Liver (tissue), 9 donors: ENCODE measurements around the gene LYST. TPM values are rescaled to one million over a fixed set of nuclear protein-coding genes. Genes with fewer than 3 reads are reported as not detected.

Experiments used
- DNase-seq: peaks from one replicate; pipeline ENCODE4 v3.0.0-alpha.2; 2017; ENCODE audit warnings: low spot score
- H3K27ac ChIP-seq, 2 donors: one replicate each; pipeline ENCODE4 v1.7.0; 2013; ENCODE audit warnings: inconsistent platforms in 2 of 2, low read length in 2 of 2, control low read depth in 1 of 2, low read depth in 1 of 2, mild to moderate bottlenecking in 1 of 2
- H3K27me3 ChIP-seq, 4 donors: one replicate each; pipeline versions ENCODE4 v1.6.1 to v1.7.0; 2013; ENCODE audit warnings: low read length in 3 of 4, inconsistent platforms in 1 of 4, mild to moderate bottlenecking in 1 of 4, moderate library complexity in 1 of 4; ENCODE audit not compliant: control insufficient read depth in 4 of 4, insufficient read depth in 4 of 4
- H3K36me3 ChIP-seq, 4 donors: one replicate each; pipeline versions ENCODE4 v1.6.1 to v1.7.0; 2013; ENCODE audit warnings: low read length in 3 of 4, mild to moderate bottlenecking in 3 of 4, low read depth in 1 of 4, moderate library complexity in 1 of 4; ENCODE audit not compliant: control insufficient read depth in 4 of 4, insufficient read depth in 3 of 4
- H3K4me1 ChIP-seq, 4 donors: one replicate each; pipeline versions ENCODE4 v1.6.1 to v1.7.0; 2013; ENCODE audit warnings: low read length in 3 of 4, mild to moderate bottlenecking in 3 of 4, moderate library complexity in 1 of 4; ENCODE audit not compliant: control insufficient read depth in 4 of 4, insufficient read depth in 4 of 4
- H3K4me3 ChIP-seq, 3 donors: one replicate each; pipeline versions ENCODE4 v1.6.1 to v1.7.0; 2013; ENCODE audit warnings: low read length in 3 of 3, control low read depth in 1 of 3, low read depth in 1 of 3, mild to moderate bottlenecking in 1 of 3
- H3K9ac ChIP-seq, 2 donors: one replicate each; pipeline ENCODE4 v1.7.0; 2013; ENCODE audit warnings: low read length in 2 of 2, mild to moderate bottlenecking in 2 of 2, moderate library complexity in 2 of 2, control low read depth in 1 of 2, low read depth in 1 of 2
- H3K9me3 ChIP-seq, 4 donors: one replicate each; pipeline versions ENCODE4 v1.6.1 to v1.7.0; 2013; ENCODE audit warnings: low read length in 3 of 4; ENCODE audit not compliant: control insufficient read depth in 4 of 4
- EGR1 ChIP-seq, 2 donors: IDR thresholded peaks; 2 replicates each; pipeline ENCODE4 v1.6.1; 2016 to 2018; ENCODE audit warnings: antibody characterized with exemption in 2 of 2, low read depth in 2 of 2
- FOXA1 ChIP-seq: IDR thresholded peaks from 2 replicates; pipeline ENCODE4 v1.6.1; 2016; ENCODE audit warnings: antibody characterized with exemption
- FOXA2 ChIP-seq: IDR thresholded peaks from 2 replicates; pipeline ENCODE4 v1.6.1; 2016; ENCODE audit warnings: antibody characterized with exemption
- GABPA ChIP-seq, 2 donors: IDR thresholded peaks in 1 of 2; conservative IDR thresholded peaks in 1 of 2; 2 replicates each; pipeline ENCODE4 v1.6.1; 2016; ENCODE audit warnings: antibody characterized with exemption in 2 of 2, mild to moderate bottlenecking in 1 of 2, moderate library complexity in 1 of 2
- HNF4A ChIP-seq, 2 donors: conservative IDR thresholded peaks; 2 replicates each; pipeline ENCODE4 v1.6.1; 2016; ENCODE audit warnings: antibody characterized with exemption in 2 of 2, mild to moderate bottlenecking in 2 of 2
- HNF4G ChIP-seq: IDR thresholded peaks from 2 replicates; pipeline ENCODE4 v1.6.1; 2016; ENCODE audit warnings: antibody characterized with exemption
- JUND ChIP-seq, 2 donors: IDR thresholded peaks; 2 replicates each; pipeline ENCODE4 v1.6.1; 2016; ENCODE audit warnings: antibody characterized with exemption in 2 of 2
- NR2F2 ChIP-seq: IDR thresholded peaks from 2 replicates; pipeline ENCODE4 v1.6.1; 2016; ENCODE audit warnings: antibody characterized with exemption
- RAD21 ChIP-seq, 2 donors: IDR thresholded peaks; 2 replicates each; pipeline ENCODE4 v1.6.1; 2016; ENCODE audit warnings: antibody characterized with exemption in 2 of 2, mild to moderate bottlenecking in 2 of 2
- RXRA ChIP-seq, 2 donors: IDR thresholded peaks; 2 replicates each; pipeline ENCODE4 v1.6.1; 2017 to 2018; ENCODE audit warnings: antibody characterized with exemption in 2 of 2, mild to moderate bottlenecking in 1 of 2
- TAF1 ChIP-seq: conservative IDR thresholded peaks from 2 replicates; pipeline ENCODE4 v1.6.1; 2016; ENCODE audit warnings: antibody characterized with exemption, mild to moderate bottlenecking
- YY1 ChIP-seq: IDR thresholded peaks from 2 replicates; pipeline ENCODE4 v1.6.1; 2016; ENCODE audit warnings: antibody characterized with exemption, mild to moderate bottlenecking
- WGBS: extraction: QIAGEN DNeasy Blood & Tissue Kit; methylation state at CpG from one replicate; pipeline ENCODE4 v1.1.7; 2013; 5-methylcytosine and 5-hydroxymethylcytosine counted together
- polyA plus RNA-seq, 2 donors: library from polyadenylated mRNA; stranded (reverse) in 1 of 2; unstranded in 1 of 2; fragments of 200-250 nt in 1 of 2; fragments of >200 nt in 1 of 2; fragmentation: Nextera tagmentation in 1 of 2; extraction: Ambion mirVana in 1 of 2; gene quantifications; one replicate each; pipeline versions ENCODE4 v1.2.1 to v1.2.3, GENCODE V29; 2013 to 2015
- total RNA-seq, 2 donors: library from RNA; depleted of rRNA; stranded (reverse); fragments of >200 nt; gene quantifications; one replicate each; pipeline ENCODE4 v1.2.3, GENCODE V29; 2014
- TF ChIP-seq, protein P1 (sequence below): IDR thresholded peaks from 2 replicates; pipeline ENCODE4 v1.6.1; 2016; ENCODE audit warnings: antibody characterized with exemption
- TF ChIP-seq, protein P2 (sequence below): fragments of 150-350 bp; IDR thresholded peaks from 2 replicates; pipeline ENCODE4 v1.5.1; 2017; ENCODE audit warnings: improper control_type of control experiment, low read depth, low read length; ENCODE audit not compliant: missing input control
- TF ChIP-seq, protein P3 (sequence below): IDR thresholded peaks from 2 replicates; pipeline ENCODE4 v1.6.1; 2016; ENCODE audit warnings: antibody characterized with exemption, mild to moderate bottlenecking
- TF ChIP-seq, protein P4 (sequence below): IDR thresholded peaks from 2 replicates; pipeline ENCODE4 v1.6.1; 2016; ENCODE audit warnings: antibody characterized with exemption
- donor health status: healthy.
- donor health status: healthy.
- donor health status: healthy.
- donor health status: healthy.
- donor health status: healthy.

Gene LYST
- total and polyA plus RNA-seq, 4 donors, result 3.4 to 45.9 (median 14.2) TPM

DNA sequence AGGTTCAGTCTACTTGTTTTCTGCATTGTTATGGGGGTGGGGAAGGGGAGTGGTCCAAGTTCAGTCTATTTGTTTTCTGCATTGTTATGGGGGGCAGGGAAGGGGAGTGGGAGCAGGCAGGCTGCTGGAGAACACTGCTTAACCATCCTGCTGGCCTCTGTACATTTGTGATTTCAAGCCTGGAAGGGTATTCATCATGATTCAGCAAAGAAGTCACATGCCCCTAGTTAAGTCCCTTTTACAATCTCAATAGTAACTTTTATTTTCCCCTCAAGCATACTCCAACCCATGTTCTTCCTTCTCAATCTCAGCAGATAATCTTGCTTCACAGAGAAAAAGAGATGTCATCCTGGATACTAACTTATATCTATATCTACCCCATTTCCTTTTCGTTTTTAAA, 7.9 kb downstream of the LYST start:
- Histone ChIP-seq H3K27me3 (no peaks in the 10 kb centered on the region), H3K36me3 (no peaks in the 10 kb centered on the region), H3K27ac (no peak overlapping the region), H3K9ac (no peak overlapping the region), H3K4me3 (no peak overlapping the region), H3K4me1 (peaks cover 1 to 13% (median 4%) of the 10 kb centered on the region in 4 donors), H3K9me3 (no peaks in the 10 kb centered on the region)
- WGBS, result 81% methylated on average over 1 of the region's 1 CpG
- TF ChIP-seq, protein P1, sequence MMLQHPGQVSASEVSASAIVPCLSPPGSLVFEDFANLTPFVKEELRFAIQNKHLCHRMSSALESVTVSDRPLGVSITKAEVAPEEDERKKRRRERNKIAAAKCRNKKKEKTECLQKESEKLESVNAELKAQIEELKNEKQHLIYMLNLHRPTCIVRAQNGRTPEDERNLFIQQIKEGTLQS, result no peak
- TF ChIP-seq FOXA2, result no peak
- TF ChIP-seq RAD21 (IDR thresholded peaks at IDR 0.05), result no peak
- TF ChIP-seq, protein P2, sequence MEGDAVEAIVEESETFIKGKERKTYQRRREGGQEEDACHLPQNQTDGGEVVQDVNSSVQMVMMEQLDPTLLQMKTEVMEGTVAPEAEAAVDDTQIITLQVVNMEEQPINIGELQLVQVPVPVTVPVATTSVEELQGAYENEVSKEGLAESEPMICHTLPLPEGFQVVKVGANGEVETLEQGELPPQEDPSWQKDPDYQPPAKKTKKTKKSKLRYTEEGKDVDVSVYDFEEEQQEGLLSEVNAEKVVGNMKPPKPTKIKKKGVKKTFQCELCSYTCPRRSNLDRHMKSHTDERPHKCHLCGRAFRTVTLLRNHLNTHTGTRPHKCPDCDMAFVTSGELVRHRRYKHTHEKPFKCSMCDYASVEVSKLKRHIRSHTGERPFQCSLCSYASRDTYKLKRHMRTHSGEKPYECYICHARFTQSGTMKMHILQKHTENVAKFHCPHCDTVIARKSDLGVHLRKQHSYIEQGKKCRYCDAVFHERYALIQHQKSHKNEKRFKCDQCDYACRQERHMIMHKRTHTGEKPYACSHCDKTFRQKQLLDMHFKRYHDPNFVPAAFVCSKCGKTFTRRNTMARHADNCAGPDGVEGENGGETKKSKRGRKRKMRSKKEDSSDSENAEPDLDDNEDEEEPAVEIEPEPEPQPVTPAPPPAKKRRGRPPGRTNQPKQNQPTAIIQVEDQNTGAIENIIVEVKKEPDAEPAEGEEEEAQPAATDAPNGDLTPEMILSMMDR, result no peak
- TF ChIP-seq, protein P3, sequence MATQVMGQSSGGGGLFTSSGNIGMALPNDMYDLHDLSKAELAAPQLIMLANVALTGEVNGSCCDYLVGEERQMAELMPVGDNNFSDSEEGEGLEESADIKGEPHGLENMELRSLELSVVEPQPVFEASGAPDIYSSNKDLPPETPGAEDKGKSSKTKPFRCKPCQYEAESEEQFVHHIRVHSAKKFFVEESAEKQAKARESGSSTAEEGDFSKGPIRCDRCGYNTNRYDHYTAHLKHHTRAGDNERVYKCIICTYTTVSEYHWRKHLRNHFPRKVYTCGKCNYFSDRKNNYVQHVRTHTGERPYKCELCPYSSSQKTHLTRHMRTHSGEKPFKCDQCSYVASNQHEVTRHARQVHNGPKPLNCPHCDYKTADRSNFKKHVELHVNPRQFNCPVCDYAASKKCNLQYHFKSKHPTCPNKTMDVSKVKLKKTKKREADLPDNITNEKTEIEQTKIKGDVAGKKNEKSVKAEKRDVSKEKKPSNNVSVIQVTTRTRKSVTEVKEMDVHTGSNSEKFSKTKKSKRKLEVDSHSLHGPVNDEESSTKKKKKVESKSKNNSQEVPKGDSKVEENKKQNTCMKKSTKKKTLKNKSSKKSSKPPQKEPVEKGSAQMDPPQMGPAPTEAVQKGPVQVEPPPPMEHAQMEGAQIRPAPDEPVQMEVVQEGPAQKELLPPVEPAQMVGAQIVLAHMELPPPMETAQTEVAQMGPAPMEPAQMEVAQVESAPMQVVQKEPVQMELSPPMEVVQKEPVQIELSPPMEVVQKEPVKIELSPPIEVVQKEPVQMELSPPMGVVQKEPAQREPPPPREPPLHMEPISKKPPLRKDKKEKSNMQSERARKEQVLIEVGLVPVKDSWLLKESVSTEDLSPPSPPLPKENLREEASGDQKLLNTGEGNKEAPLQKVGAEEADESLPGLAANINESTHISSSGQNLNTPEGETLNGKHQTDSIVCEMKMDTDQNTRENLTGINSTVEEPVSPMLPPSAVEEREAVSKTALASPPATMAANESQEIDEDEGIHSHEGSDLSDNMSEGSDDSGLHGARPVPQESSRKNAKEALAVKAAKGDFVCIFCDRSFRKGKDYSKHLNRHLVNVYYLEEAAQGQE, result no peak
- no peak for TF ChIP-seq NR2F2
- TF ChIP-seq RXRA (IDR thresholded peaks at IDR 0.05), result no peak
- TF ChIP-seq, protein P4, sequence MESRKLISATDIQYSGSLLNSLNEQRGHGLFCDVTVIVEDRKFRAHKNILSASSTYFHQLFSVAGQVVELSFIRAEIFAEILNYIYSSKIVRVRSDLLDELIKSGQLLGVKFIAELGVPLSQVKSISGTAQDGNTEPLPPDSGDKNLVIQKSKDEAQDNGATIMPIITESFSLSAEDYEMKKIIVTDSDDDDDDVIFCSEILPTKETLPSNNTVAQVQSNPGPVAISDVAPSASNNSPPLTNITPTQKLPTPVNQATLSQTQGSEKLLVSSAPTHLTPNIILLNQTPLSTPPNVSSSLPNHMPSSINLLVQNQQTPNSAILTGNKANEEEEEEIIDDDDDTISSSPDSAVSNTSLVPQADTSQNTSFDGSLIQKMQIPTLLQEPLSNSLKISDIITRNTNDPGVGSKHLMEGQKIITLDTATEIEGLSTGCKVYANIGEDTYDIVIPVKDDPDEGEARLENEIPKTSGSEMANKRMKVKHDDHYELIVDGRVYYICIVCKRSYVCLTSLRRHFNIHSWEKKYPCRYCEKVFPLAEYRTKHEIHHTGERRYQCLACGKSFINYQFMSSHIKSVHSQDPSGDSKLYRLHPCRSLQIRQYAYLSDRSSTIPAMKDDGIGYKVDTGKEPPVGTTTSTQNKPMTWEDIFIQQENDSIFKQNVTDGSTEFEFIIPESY, result no peak
- TF ChIP-seq HNF4A (conservative IDR thresholded peaks at IDR 0.05), result no peak
- no peak for TF ChIP-seq HNF4G
- TF ChIP-seq TAF1, result no peak
- no peak for TF ChIP-seq EGR1 (IDR thresholded peaks at IDR 0.05; ENCODE audit: low read depth in 2 of 2)
- no peak for TF ChIP-seq FOXA1
- TF ChIP-seq YY1, result no peak
- no peak for TF ChIP-seq GABPA (IDR thresholded peaks at IDR 0.05 in 1 of 2, conservative IDR thresholded peaks at IDR 0.05 in 1 of 2)
- DNase-seq, result no peak

DNA sequence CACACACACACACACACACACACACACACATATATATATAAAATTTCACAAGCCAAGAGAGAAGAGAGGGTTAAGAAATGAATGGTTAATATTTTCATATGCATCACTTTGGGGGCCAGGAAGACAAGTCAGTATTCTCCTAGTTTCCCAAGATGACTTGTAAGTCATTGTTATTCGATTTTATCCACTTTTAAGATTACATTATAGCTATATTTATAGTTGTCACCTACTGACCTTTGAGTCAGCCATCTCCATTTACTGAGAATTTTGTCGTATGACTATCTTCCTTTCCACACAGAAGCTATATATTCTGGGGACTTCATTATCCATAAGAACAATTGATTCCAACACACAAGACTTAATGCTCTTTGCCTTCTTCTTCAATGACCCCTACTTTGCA, 8.9 kb downstream of the LYST start:
- Histone ChIP-seq H3K36me3 (no peaks in the 10 kb centered on the region), H3K4me3 (no peak overlapping the region), H3K4me1 (peaks cover 0 to 13% (median 4%) of the 10 kb centered on the region in 4 donors), H3K27me3 (no peaks in the 10 kb centered on the region), H3K9me3 (no peaks in the 10 kb centered on the region), H3K9ac (no peak overlapping the region), H3K27ac (no peak overlapping the region)
- TF ChIP-seq, protein P1, result no peak
- TF ChIP-seq YY1, result no peak
- TF ChIP-seq NR2F2, result no peak
- TF ChIP-seq, protein P3, result no peak
- TF ChIP-seq GABPA (IDR thresholded peaks at IDR 0.05 in 1 of 2, conservative IDR thresholded peaks at IDR 0.05 in 1 of 2), result no peak
- TF ChIP-seq TAF1, result no peak
- no peak for TF ChIP-seq HNF4A (conservative IDR thresholded peaks at IDR 0.05)
- TF ChIP-seq FOXA1, result no peak
- TF ChIP-seq FOXA2, result no peak
- TF ChIP-seq RXRA (IDR thresholded peaks at IDR 0.05), result no peak
- no peak for TF ChIP-seq JUND (IDR thresholded peaks at IDR 0.05)
- 59% methylated on average over 2 of the region's 2 CpGs for WGBS
- no peak for DNase-seq
